Muscle layer of duodenum (tissue), 2 donors: ENCODE measurements around the gene RAD51B.

Experiments used
- H3K27ac ChIP-seq: one replicate; pipeline ENCODE4 v1.7.0; 2013; ENCODE audit warnings: mild to moderate bottlenecking, low read length
- H3K27me3 ChIP-seq: one replicate; pipeline ENCODE4 v1.7.0; 2013; ENCODE audit warnings: low read depth, mild to moderate bottlenecking, control low read depth, low read length
- H3K36me3 ChIP-seq, 2 donors: one replicate each; pipeline ENCODE4 v1.7.0; 2013; ENCODE audit warnings: low read length in 2 of 2, control low read depth in 1 of 2, mild to moderate bottlenecking in 1 of 2; ENCODE audit not compliant: insufficient read depth in 2 of 2, control insufficient read depth in 1 of 2
- H3K4me1 ChIP-seq, 2 donors: one replicate each; pipeline ENCODE4 v1.7.0; 2013; ENCODE audit warnings: low read length in 2 of 2, mild to moderate bottlenecking in 2 of 2, control low read depth in 1 of 2, moderate library complexity in 1 of 2; ENCODE audit not compliant: insufficient read depth in 2 of 2, control insufficient read depth in 1 of 2
- H3K4me3 ChIP-seq, 2 donors: one replicate each; pipeline ENCODE4 v1.7.0; 2013; ENCODE audit warnings: low read length in 2 of 2, low read depth in 1 of 2, mild to moderate bottlenecking in 1 of 2
- H3K9me3 ChIP-seq, 2 donors: one replicate each; pipeline ENCODE4 v1.7.0; 2013; ENCODE audit warnings: low read length in 2 of 2, control low read depth in 1 of 2, mild to moderate bottlenecking in 1 of 2; ENCODE audit not compliant: control insufficient read depth in 1 of 2
- donor health status: healthy.

RAD51B gene

DNA sequence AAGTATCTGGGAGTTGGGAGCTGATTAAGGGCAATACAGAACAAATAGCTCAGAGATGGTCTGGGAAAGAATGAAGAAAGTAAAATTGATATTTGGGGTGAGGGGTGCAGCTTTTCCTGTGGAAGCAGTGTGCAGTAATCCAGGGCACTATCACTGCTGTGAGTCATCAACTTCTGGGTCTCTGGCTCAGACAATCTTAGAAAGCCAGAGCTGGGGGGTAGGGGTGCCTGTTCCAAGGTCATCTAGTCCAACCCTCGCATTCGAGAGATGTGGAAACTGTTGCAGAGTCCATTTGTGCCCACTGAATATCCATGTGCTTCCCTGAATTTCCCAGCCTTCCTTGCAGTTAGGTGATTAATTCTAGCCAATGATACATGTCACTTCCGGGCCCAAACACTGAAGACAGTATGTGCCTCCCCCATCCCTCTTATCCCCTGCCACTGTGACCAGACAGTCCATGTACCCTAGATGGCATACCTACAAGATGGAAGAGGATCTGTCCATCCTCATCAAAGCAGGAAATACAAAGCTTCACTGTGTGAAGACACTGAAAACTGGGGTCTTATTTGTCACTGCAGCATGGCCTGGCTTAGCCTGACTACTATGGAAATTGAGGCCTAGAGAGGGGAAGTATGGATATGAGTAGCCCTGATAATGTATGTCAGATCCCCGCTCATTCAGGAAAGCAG lies 921.4 kb downstream of the RAD51B start:
- H3K4me1 ChIP-seq: peaks cover 7 to 17% of the 10 kb centered on the region in 2 donors
- H3K27me3 ChIP-seq: no peaks in the 10 kb centered on the region
- H3K9me3 ChIP-seq: no peaks in the 10 kb centered on the region
- no peaks in the 10 kb centered on the region for H3K36me3 ChIP-seq
- H3K27ac ChIP-seq: no peak overlapping the region
- H3K4me3 ChIP-seq: no peak overlapping the region

DNA sequence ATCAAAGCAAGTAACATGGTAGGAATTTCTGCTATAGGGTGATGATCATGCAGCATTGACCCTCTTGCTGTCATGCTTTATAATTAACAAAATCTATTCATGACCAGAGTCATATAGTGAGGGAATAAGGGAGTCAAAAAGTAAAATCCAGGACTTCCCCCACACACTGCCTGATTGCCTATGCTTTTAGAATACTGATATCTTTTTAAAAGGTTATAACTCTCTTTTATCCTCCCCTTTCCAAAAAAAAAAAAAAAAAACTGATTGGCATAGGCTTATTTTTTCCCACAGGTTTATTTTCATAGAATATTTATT lies 921.9 kb downstream of the RAD51B start:
- Histone ChIP-seq H3K27me3 (no peaks in the 10 kb centered on the region), H3K4me1 (peaks cover 2 to 12% of the 10 kb centered on the region in 2 donors), H3K9me3 (no peaks in the 10 kb centered on the region), H3K27ac (no peak overlapping the region), H3K36me3 (no peaks in the 10 kb centered on the region), H3K4me3 (no peak overlapping the region)

DNA sequence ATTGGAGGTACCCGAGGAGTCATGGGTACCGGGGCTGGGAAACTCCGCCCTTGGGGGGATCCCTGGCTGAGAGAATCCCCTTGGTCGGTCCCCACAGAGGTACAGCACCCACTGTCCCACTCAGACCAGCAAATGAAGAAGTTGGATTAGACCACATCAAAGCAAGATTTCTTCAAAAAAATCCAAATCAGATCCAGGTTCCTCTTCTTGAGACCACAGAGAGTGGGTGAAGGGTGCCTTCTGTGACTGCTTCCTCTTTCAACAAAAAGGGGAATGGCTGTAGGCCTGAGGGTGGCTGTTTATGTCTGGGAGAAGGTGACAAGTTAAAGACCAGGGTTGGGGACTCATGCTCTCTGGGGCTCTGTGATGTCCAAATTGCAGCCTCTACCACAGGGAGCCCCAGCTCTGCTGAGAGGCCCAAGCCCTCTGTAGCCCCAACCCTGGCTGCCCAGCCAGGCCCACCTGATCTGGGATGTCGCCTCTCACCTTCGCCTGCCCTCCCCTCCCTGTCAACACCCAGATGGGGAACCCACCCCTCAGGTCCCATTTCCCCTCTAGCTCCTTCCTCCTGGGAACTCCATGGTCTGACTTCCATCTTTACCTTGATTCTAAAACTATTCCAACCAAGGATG lies 922.4 kb downstream of the RAD51B start:
- Histone ChIP-seq H3K27ac (no peak overlapping the region), H3K4me3 (no peak overlapping the region), H3K36me3 (no peaks in the 10 kb centered on the region), H3K27me3 (no peaks in the 10 kb centered on the region), H3K4me1 (peaks cover 0 to 7% of the 10 kb centered on the region in 2 donors), H3K9me3 (no peaks in the 10 kb centered on the region)

DNA sequence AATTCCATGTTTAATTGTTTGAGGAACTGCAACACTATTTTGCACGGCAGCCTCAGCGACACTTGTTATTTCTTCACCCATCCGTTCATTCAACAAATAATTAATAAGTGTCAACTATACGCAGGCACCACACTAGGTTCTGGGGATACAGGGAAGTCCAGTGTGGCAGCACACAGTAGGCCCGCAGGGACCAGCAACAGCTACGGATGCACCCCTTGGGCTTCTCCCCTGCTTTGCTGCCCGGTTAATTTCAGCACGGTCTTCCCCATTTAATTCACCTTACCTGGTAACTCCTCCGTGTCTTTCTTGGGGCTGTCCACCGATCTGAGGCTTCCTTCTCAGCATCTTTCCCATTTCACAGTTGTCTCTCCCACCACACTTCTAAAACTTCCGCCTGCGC lies 925.0 kb downstream of the RAD51B start:
- H3K4me3 ChIP-seq: no peak overlapping the region
- H3K9me3 ChIP-seq: no peaks in the 10 kb centered on the region
- H3K27ac ChIP-seq: no peak overlapping the region
- H3K36me3 ChIP-seq: no peaks in the 10 kb centered on the region
- no peaks in the 10 kb centered on the region for H3K27me3 ChIP-seq
- peaks cover 0 to 8% of the 10 kb centered on the region in 2 donors for H3K4me1 ChIP-seq

DNA sequence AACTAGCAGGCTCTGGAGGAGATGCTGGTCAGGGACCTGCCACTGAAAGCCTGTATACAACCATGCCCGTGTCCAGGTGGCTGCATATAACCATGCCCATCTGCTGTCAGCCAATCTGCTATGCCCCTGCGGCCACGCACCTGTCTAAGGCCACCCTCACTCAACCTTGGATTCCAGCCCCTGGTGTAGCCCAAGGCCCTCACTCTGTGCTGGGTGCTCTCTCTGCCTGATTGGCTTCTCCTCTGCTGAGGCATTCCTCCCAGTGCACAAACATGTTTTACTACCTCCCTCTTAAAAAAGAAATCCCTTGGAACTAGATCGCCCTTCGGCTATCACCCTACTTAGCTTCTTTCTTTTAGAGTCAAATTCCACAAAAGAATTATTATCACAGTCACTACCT lies 927.8 kb downstream of the RAD51B start:
- no peaks in the 10 kb centered on the region for H3K27me3 ChIP-seq
- H3K27ac ChIP-seq: no peak overlapping the region

DNA sequence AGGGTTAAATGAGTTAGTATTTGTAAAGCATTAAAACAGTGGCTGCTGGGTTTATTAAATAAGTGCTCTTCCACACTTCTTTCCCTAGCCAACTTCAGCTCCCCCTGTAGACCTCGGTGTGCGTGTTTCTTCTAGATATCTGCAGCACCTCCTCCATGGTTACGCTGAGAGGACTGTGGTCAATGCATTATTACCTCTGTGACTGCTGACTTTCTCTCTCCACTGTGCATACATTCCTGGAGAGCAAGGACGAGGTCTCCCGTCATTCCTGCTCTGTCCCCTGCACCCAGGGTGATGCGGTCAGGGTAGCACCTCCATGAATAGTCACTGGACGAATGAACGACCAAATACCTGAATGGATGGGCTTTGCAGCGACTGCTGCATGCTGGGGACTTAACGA lies 928.7 kb downstream of the RAD51B start:
- Histone ChIP-seq H3K27me3 (no peaks in the 10 kb centered on the region), H3K36me3 (no peaks in the 10 kb centered on the region), H3K4me3 (no peak overlapping the region), H3K9me3 (no peaks in the 10 kb centered on the region), H3K4me1 (peaks cover 0 to 18% of the 10 kb centered on the region in 2 donors), H3K27ac (no peak overlapping the region)

More for the DNA sequence above, 927.8 kb downstream of the RAD51B start:
- H3K4me3 ChIP-seq: no peak overlapping the region
- no peaks in the 10 kb centered on the region for H3K36me3 ChIP-seq
- no peaks in the 10 kb centered on the region for H3K9me3 ChIP-seq
- H3K4me1 ChIP-seq: peaks cover 0 to 17% of the 10 kb centered on the region in 2 donors

DNA sequence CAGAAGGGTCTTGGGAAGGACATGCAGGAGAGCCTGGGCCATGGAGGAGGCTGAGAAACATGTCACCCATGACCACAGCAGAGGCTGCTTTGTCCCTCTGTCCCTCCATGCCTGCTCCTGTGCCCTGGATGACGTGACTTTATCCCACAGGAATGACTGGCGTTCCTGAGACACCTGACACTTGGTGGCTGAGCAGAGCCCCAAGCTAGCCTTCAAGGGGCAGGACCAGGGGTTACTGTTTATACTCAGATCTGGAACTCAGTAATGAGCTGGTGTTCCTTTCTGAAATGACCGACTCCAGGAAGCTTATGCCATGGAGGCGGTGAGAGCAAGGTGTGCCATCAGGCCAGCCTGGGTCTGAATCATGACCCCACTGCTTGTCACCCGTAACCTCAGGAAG lies 929.1 kb downstream of the RAD51B start:
- no peaks in the 10 kb centered on the region for H3K36me3 ChIP-seq
- peaks cover 0 to 18% of the 10 kb centered on the region in 2 donors for H3K4me1 ChIP-seq
- H3K27ac ChIP-seq: no peak overlapping the region
- H3K4me3 ChIP-seq: no peak overlapping the region
- no peaks in the 10 kb centered on the region for H3K27me3 ChIP-seq
- no peaks in the 10 kb centered on the region for H3K9me3 ChIP-seq

DNA sequence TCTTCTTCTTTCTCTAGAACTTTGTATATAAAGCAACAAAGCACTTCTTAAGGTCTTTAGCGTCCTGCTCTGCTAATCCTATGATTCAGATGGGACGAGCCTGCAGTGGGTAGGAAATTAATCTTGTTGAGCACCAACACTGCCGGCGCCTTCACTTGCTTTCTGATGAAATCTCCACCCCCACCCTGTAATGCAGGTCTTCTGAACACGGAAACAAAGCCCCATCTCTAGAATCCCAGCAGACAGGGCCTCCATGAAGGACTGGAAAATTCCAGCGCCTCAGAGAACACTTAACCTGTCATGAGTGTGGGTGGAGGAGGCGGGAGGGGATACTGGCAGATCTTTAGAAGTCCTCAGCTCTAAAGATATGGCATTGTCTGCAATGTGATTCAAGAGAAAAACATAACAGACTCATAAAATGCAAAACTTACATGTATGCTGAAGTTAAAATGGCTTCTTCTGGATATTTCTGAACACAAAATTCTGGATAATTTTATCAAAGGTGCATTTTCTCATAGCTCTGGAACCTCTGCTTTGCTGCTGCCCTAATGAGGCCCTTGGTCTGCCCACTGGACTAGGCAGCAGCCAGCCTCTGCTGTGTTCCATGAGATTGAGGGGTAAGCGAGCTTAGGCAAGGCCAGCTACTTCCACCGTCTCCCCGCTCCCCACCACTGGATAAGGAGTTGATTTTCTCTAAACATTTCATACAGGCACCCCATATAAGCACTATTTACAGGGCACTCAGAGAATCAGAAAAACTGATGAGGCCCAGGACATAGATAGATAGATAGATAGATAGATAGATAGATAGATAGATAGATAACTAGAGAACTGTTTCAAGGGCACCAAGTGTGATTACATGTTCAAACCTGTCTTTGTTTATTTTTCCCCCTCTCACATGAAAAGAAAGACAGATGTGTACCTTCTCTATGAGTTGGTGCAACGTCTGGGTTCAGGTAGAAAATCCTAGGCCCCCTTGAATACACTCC lies 930.2 kb downstream of the RAD51B start:
- H3K9me3 ChIP-seq: no peaks in the 10 kb centered on the region
- no peak overlapping the region for H3K27ac ChIP-seq
- H3K27me3 ChIP-seq: no peaks in the 10 kb centered on the region
- H3K36me3 ChIP-seq: no peaks in the 10 kb centered on the region
- H3K4me3 ChIP-seq: no peak overlapping the region
- H3K4me1 ChIP-seq: peaks cover 0 to 18% of the 10 kb centered on the region in 2 donors

DNA sequence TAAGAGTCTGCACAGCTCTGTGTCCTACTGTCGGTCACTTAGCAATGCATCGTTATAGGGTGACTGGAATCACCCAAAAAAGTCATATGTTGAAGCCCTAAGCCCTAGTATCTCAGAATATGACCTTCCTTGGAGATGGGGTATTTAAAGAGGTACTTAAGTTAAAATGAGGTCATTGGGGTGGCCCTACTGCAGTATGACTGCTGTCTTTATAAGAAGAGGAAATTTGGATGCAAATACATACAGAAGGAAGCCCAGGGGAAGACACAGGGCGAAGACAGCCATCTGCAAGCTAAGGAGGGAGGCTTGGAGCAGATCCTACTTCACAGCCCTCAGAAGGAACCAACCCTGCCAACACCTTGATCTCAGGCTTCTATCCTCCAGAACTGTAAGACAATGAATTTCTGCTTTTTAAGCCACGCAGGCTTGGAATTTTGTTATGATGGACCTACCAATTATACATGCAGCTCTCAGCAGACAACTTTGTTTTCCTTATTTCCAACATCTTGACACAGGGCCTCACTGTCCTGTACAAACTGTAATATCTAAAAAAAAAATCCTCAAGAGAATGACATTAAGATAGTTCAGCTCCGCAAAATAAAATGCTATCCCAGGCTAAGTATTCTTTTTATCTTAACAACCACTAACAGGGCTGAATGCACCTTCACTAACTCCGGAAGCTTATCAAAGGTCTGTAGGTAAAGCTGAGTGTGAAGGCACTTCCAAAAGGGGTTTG lies 932.9 kb downstream of the RAD51B start:
- H3K9me3 ChIP-seq: no peaks in the 10 kb centered on the region
- H3K27me3 ChIP-seq: no peaks in the 10 kb centered on the region
- H3K27ac ChIP-seq: no peak overlapping the region
- H3K4me3 ChIP-seq: no peak overlapping the region
- H3K36me3 ChIP-seq: no peaks in the 10 kb centered on the region
- H3K4me1 ChIP-seq: peaks cover 7 to 18% of the 10 kb centered on the region in 2 donors

DNA sequence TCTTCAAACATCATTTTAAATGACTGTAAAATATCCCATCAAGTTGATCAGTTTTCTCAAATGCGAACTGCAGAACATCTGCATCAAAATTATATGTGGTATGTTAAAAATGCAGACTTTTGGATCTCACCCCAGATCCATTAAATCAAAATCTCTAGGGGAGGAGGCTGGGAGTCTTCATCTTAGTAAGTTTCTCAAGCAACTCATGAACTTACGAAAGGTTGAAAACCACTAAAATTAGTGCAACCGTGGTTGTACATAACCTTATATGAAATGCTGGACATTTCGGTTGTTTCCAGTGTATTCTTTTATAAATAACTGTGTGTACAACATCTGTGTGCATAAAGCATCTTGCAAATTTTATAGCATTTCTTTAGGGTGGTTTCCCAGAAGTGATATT lies 934.1 kb downstream of the RAD51B start:
- peaks cover 7 to 24% of the 10 kb centered on the region in 2 donors for H3K4me1 ChIP-seq
- no peak overlapping the region for H3K4me3 ChIP-seq
- H3K36me3 ChIP-seq: no peaks in the 10 kb centered on the region
- H3K27me3 ChIP-seq: no peaks in the 10 kb centered on the region
- H3K9me3 ChIP-seq: no peaks in the 10 kb centered on the region
- no peak overlapping the region for H3K27ac ChIP-seq

DNA sequence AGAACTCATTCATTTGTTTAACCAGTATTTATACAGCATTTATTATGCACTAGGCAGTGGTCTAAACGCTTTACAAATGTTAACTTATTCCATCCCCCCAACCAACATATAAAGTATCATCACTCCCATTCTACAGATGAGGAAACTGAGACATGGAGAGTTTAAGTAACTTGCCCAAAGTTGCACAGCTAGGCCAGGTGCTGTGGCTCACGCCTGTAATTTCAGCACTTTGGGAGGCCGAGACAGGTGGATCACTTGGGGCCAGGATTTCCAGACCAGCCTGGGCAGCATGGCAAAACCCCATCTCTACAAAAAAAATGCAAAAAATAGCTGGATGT lies 935.4 kb downstream of the RAD51B start:
- Histone ChIP-seq H3K9me3 (no peaks in the 10 kb centered on the region), H3K4me1 (peaks cover 7 to 12% of the 10 kb centered on the region in 2 donors), H3K36me3 (no peaks in the 10 kb centered on the region), H3K27me3 (no peaks in the 10 kb centered on the region), H3K4me3 (no peak overlapping the region), H3K27ac (no peak overlapping the region)
